Measurements from ENCODE around the gene LDLRAD3.

The LDLRAD3 gene

DNA sequence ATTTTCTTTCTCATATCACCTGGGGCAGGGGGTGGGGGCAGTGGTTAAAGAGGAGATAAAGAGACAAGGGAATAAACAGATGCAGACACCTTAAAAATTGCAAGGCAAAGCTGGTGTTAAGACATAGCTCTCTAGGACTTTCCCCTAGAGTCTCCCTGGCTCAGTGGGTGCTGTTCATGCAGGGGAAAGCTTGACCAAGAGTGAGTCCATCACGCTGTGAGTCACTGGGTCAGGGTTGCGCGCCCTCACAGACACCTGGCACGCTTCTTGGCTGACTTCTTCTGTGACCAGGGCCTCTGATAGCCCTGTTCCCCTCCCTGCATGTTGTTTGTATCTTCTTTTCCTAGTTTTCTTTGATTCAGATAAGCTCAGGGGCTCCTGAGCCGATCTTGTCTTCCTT is 313.5 kb downstream of the LDLRAD3 start:
- TF ChIP-seq, protein P1, sequence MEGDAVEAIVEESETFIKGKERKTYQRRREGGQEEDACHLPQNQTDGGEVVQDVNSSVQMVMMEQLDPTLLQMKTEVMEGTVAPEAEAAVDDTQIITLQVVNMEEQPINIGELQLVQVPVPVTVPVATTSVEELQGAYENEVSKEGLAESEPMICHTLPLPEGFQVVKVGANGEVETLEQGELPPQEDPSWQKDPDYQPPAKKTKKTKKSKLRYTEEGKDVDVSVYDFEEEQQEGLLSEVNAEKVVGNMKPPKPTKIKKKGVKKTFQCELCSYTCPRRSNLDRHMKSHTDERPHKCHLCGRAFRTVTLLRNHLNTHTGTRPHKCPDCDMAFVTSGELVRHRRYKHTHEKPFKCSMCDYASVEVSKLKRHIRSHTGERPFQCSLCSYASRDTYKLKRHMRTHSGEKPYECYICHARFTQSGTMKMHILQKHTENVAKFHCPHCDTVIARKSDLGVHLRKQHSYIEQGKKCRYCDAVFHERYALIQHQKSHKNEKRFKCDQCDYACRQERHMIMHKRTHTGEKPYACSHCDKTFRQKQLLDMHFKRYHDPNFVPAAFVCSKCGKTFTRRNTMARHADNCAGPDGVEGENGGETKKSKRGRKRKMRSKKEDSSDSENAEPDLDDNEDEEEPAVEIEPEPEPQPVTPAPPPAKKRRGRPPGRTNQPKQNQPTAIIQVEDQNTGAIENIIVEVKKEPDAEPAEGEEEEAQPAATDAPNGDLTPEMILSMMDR (IDR thresholded peaks at IDR 0.05; ENCODE audit: low read depth, low read length), result no peak
- H3K27me3 ChIP-seq (ENCODE audit: insufficient read depth, low read depth, severe bottlenecking), result no peaks in the 10 kb centered on the region
- no peak for DNase-seq

GRCh38 chr11:36258730-36259360 is 315.0 kb downstream of the LDLRAD3 start:
- Histone ChIP-seq H3K36me3 (no peaks in the 10 kb centered on the region), H3K9me3 (ENCODE audit: severe bottlenecking) (no peaks in the 10 kb centered on the region), H3K27ac (peak overlapping the region; percentile 36; the same call in 1 of the 2 replicates), H3K27me3 (ENCODE audit: insufficient read depth, low read depth, severe bottlenecking) (no peaks in the 10 kb centered on the region), H3K4me3 (ENCODE audit: low read depth, low read length) (no peak overlapping the region)
- peak; percentile 87 for DNase-seq
- TF ChIP-seq, protein P1 (IDR thresholded peaks at IDR 0.05; ENCODE audit: low read depth, low read length), result peak; percentile 83

More for the DNA sequence above, 313.5 kb downstream of the LDLRAD3 start:
- no peaks in the 10 kb centered on the region for H3K36me3 ChIP-seq
- no peak overlapping the region for H3K4me3 ChIP-seq (ENCODE audit: low read depth, low read length)
- no peaks in the 10 kb centered on the region for H3K9me3 ChIP-seq (ENCODE audit: severe bottlenecking)
- H3K27ac ChIP-seq, result no peak overlapping the region

DNA sequence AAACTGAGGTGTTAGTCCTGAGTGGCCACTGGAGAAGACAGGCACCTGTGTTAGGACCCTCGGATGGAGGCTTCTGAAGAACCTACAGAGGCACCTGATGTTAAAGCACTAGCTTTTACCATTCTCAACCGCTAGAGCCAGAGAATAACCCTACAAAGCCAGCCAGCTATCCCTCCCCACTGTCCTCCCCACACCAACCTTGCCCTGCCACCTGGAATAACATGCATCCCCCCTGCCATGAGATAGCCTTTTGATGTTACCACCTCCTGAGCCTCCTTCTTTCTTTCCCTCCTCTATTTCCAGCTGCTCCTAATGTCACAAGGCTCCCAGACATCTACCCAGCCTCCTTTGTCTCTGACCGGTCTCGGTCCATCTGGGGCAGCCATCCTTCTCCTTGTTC is 317.2 kb downstream of the LDLRAD3 start:
- TF ChIP-seq, protein P1 (IDR thresholded peaks at IDR 0.05; ENCODE audit: low read depth, low read length), result no peak
- no peak for DNase-seq

GRCh38 chr11:36264011-36264972 is 320.4 kb downstream of the LDLRAD3 start:
- H3K36me3 ChIP-seq, result no peaks in the 10 kb centered on the region
- H3K4me3 ChIP-seq (ENCODE audit: low read depth, low read length), result no peak overlapping the region
- no peak overlapping the region for H3K27ac ChIP-seq
- DNase-seq, result no peak
- TF ChIP-seq, protein P1 (IDR thresholded peaks at IDR 0.05; ENCODE audit: low read depth, low read length), result no peak
- no peaks in the 10 kb centered on the region for H3K9me3 ChIP-seq (ENCODE audit: severe bottlenecking)
- H3K27me3 ChIP-seq (ENCODE audit: insufficient read depth, low read depth, severe bottlenecking), result no peaks in the 10 kb centered on the region

More for the DNA sequence above, 317.2 kb downstream of the LDLRAD3 start:
- Histone ChIP-seq H3K27me3 (ENCODE audit: insufficient read depth, low read depth, severe bottlenecking) (no peaks in the 10 kb centered on the region), H3K36me3 (no peaks in the 10 kb centered on the region), H3K9me3 (ENCODE audit: severe bottlenecking) (no peaks in the 10 kb centered on the region), H3K27ac (no peak overlapping the region), H3K4me3 (ENCODE audit: low read depth, low read length) (no peak overlapping the region)

DNA sequence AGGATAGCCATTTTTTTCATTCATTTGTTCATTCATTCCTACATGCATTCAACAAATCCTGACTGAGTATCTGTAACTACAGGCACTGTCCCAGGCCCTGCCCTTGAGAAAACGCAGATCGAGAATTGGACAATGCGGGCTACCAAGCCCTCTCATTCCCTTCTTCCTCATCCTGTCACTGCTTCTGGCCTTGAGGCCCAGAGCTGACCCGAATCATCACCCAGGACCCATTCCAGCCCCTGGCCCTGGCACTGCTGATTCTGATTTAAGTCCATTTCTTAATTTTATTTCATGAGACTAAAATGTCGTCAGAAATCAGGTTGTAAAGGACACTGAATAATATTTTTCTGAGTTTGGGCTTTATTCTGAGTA is 321.1 kb downstream of the LDLRAD3 start:
- DNase-seq, result no peak
- TF ChIP-seq, protein P1 (IDR thresholded peaks at IDR 0.05; ENCODE audit: low read depth, low read length), result no peak
- Histone ChIP-seq H3K36me3 (no peaks in the 10 kb centered on the region), H3K4me3 (ENCODE audit: low read depth, low read length) (no peak overlapping the region), H3K9me3 (ENCODE audit: severe bottlenecking) (no peaks in the 10 kb centered on the region), H3K27me3 (ENCODE audit: insufficient read depth, low read depth, severe bottlenecking) (no peaks in the 10 kb centered on the region), H3K27ac (no peak overlapping the region)

All from WERI-Rb-1 (cell line).